GM21381 (cell line): ENCODE data around the gene GNG14.
"Not testable (repeated sequence)": the region's sequence is repeated elsewhere in the genome, so short reads cannot be mapped to it uniquely, and the experiment has no call there.

Experiments
- ATAC-seq: cut with Tn5 transposase; IDR thresholded peaks from one replicate; pipeline ENCODE4 v1.9.1; 2021; ENCODE audit warnings: mild to moderate bottlenecking, moderate library complexity; ENCODE audit not compliant: unreplicated experiment

The GNG14 gene

GRCh38 chr19:12687496-12688196 is at the start of gene GNG14:
GNG14 (plus strand) TSS chr19:12687998; CDS start chr19:12688049, 51 bp downstream.
- ATAC-seq, result no peak

- no peak for ATAC-seq
Observed at GRCh38 chr19:12638611-12639182, 49.1 kb upstream of the GNG14 start.

GRCh38 chr19:12639901-12640613 is 47.7 kb upstream of the GNG14 start:
- ATAC-seq, result no peak

- no peak for ATAC-seq
Observed at GRCh38 chr19:12641456-12641855, 46.3 kb upstream of the GNG14 start.

- no peak for ATAC-seq
Observed at GRCh38 chr19:12642506-12642905, 45.3 kb upstream of the GNG14 start.

GRCh38 chr19:12643716-12644115 is 44.1 kb upstream of the GNG14 start:
- ATAC-seq, result not testable (repeated sequence)

- ATAC-seq, result no peak
Observed at GRCh38 chr19:12646551-12646950, 41.2 kb upstream of the GNG14 start.

- ATAC-seq, result no peak
Observed at GRCh38 chr19:12647047-12647446, 40.8 kb upstream of the GNG14 start.

- ATAC-seq, result no peak
Observed at GRCh38 chr19:12647490-12648071, 40.2 kb upstream of the GNG14 start.

- no peak for ATAC-seq
Observed at GRCh38 chr19:12648088-12648487, 39.7 kb upstream of the GNG14 start.

GRCh38 chr19:12649941-12650340 is 37.9 kb upstream of the GNG14 start:
- ATAC-seq, result no peak

GRCh38 chr19:12652219-12652618 is 35.6 kb upstream of the GNG14 start:
- ATAC-seq, result no peak

- no peak for ATAC-seq
Observed at GRCh38 chr19:12655546-12655945, 32.3 kb upstream of the GNG14 start.

- no peak for ATAC-seq
Observed at GRCh38 chr19:12656899-12657571, 30.8 kb upstream of the GNG14 start.

GRCh38 chr19:12657966-12658365 is 29.8 kb upstream of the GNG14 start:
- ATAC-seq, result no peak

- ATAC-seq, result no peak
Observed at GRCh38 chr19:12660980-12661379, 26.8 kb upstream of the GNG14 start.

GRCh38 chr19:12664406-12665280 is 23.2 kb upstream of the GNG14 start:
- ATAC-seq, result no peak

- ATAC-seq, result no peak
Observed at GRCh38 chr19:12665281-12665573, 22.6 kb upstream of the GNG14 start.

- no peak for ATAC-seq
Observed at GRCh38 chr19:12665671-12666264, 22.0 kb upstream of the GNG14 start.
